Neuronal stem cell (in vitro differentiated cells): ENCODE data around the gene NCOA3.

Experiments
- DNase-seq: peaks from one replicate; pipeline ENCODE4 v3.0.0-alpha.2; 2013; ENCODE audit warnings: low spot score
- H2AFZ ChIP-seq: one replicate; pipeline ENCODE4 v1.6.1; 2013; ENCODE audit warnings: mild to moderate bottlenecking, low read length, inconsistent platforms
- H2AK5ac ChIP-seq: 2 replicates; pipeline ENCODE4 v1.6.1; 2013; ENCODE audit warnings: low read depth, mild to moderate bottlenecking, inconsistent platforms, low read length, moderate library complexity, mixed read lengths
- H2BK120ac ChIP-seq: 2 replicates; pipeline ENCODE4 v1.6.1; 2013; ENCODE audit warnings: low read depth, mild to moderate bottlenecking, inconsistent platforms, low read length, moderate library complexity, mixed read lengths
- H2BK12ac ChIP-seq: one replicate; pipeline ENCODE4 v1.6.1; 2013; ENCODE audit warnings: low read length, inconsistent platforms
- H2BK15ac ChIP-seq: 2 replicates; pipeline ENCODE4 v1.6.1; 2013; ENCODE audit warnings: mild to moderate bottlenecking, low read length, inconsistent platforms, mixed read lengths
- H2BK5ac ChIP-seq: one replicate; pipeline ENCODE4 v1.6.1; 2013; ENCODE audit warnings: inconsistent platforms, mild to moderate bottlenecking, low read length, moderate library complexity
- H3K14ac ChIP-seq: one replicate; pipeline ENCODE4 v1.6.1; 2013; ENCODE audit warnings: low read length, inconsistent platforms
- H3K18ac ChIP-seq: 2 replicates; pipeline ENCODE4 v1.6.1; 2013; ENCODE audit warnings: low read length, inconsistent platforms
- H3K23ac ChIP-seq: 2 replicates; pipeline ENCODE4 v1.6.1; 2013; ENCODE audit warnings: low read depth, mild to moderate bottlenecking, mixed read lengths, low read length, inconsistent platforms; ENCODE audit not compliant: poor library complexity
- H3K27ac ChIP-seq: replicated peaks from 3 replicates; pipeline ENCODE4 v1.5.1; 2013; ENCODE audit warnings: low read length, inconsistent platforms
- H3K27me3 ChIP-seq, 3 experiments: 2 replicates each; pipeline ENCODE4 v1.6.1; 2013; ENCODE audit warnings: low read length in 3 of 3, mild to moderate bottlenecking in 2 of 3, inconsistent platforms in 1 of 3, low read depth in 1 of 3, mixed read lengths in 1 of 3, moderate library complexity in 1 of 3; ENCODE audit not compliant: control insufficient read depth in 3 of 3, insufficient read depth in 3 of 3
- H3K36me3 ChIP-seq, 2 donors: replicated peaks in 1 of 2; 2 replicates each; pipeline ENCODE4 v1.6.1; 2013; ENCODE audit warnings: low read length in 2 of 2; ENCODE audit not compliant: control insufficient read depth in 2 of 2, insufficient read depth in 2 of 2
- H3K4ac ChIP-seq: 2 replicates; pipeline ENCODE4 v1.6.1; 2013; ENCODE audit warnings: inconsistent platforms, mild to moderate bottlenecking, low read length, moderate library complexity
- H3K4me1 ChIP-seq, 2 donors: 1 replicate in 1 of 2; 2 replicates in 1 of 2; pipeline ENCODE4 v1.6.1; 2013; ENCODE audit warnings: low read length in 2 of 2, low read depth in 1 of 2; ENCODE audit not compliant: control insufficient read depth in 2 of 2, insufficient read depth in 1 of 2
- H3K4me2 ChIP-seq: one replicate; pipeline ENCODE4 v1.6.1; 2013; ENCODE audit warnings: mild to moderate bottlenecking, low read length, inconsistent platforms; ENCODE audit not compliant: insufficient read depth, poor library complexity, severe bottlenecking
- H3K4me3 ChIP-seq, 2 donors: 2 replicates each; pipeline ENCODE4 v1.5.1; 2013; ENCODE audit warnings: low read length in 2 of 2, mild to moderate bottlenecking in 2 of 2, inconsistent platforms in 1 of 2, moderate library complexity in 1 of 2
- H3K79me1 ChIP-seq: one replicate; pipeline ENCODE4 v1.6.1; 2013; ENCODE audit warnings: low read depth, mild to moderate bottlenecking, inconsistent platforms, low read length, moderate library complexity
- H3K9ac ChIP-seq: one replicate; pipeline ENCODE4 v1.6.1; 2013; ENCODE audit warnings: mild to moderate bottlenecking, low read depth, low read length, inconsistent platforms; ENCODE audit not compliant: poor library complexity
- H3K9me3 ChIP-seq, 2 donors: replicated peaks in 1 of 2; 2 replicates each; pipeline versions ENCODE3 to v1.6.1; 2013; ENCODE audit warnings: low read length in 2 of 2, mild to moderate bottlenecking in 2 of 2, inconsistent platforms in 1 of 2, low read depth in 1 of 2, mixed read lengths in 1 of 2, moderate library complexity in 1 of 2; ENCODE audit not compliant: control insufficient read depth in 2 of 2, insufficient read depth in 1 of 2
- H4K8ac ChIP-seq: one replicate; pipeline ENCODE4 v1.6.1; 2013; ENCODE audit warnings: low read depth, mild to moderate bottlenecking, inconsistent platforms, low read length, moderate library complexity
- H4K91ac ChIP-seq: one replicate; pipeline ENCODE4 v1.6.1; 2013; ENCODE audit warnings: low read length, low read depth, mild to moderate bottlenecking, inconsistent platforms; ENCODE audit not compliant: poor library complexity
- WGBS, 2 donors: extraction: QIAGEN DNeasy Blood & Tissue Kit; methylation state at CpG; one replicate each; pipeline ENCODE4 v1.1.7; 2013; ENCODE audit warnings: missing lambda C conversion rate in 2 of 2, mixed read lengths in 1 of 2; ENCODE audit not compliant: insufficient read length in 2 of 2, insufficient replicate concordance in 1 of 2; ENCODE audit errors: extremely low coverage in 2 of 2; 5-methylcytosine and 5-hydroxymethylcytosine counted together

The NCOA3 gene

GRCh38 chr20:47487175-47487917 is 14.3 kb upstream of the NCOA3 start:
- H2BK12ac ChIP-seq = no peak overlapping the region
- H2AK5ac ChIP-seq = no peak overlapping the region
- H4K8ac ChIP-seq = no peak overlapping the region
- no peaks in the 10 kb centered on the region for H3K4me1 ChIP-seq
- H3K14ac ChIP-seq = no peak overlapping the region
- no peaks in the 10 kb centered on the region for H3K79me1 ChIP-seq
- H3K27me3 ChIP-seq = no peaks in the 10 kb centered on the region
- no peak overlapping the region for H2BK15ac ChIP-seq
- no peak overlapping the region for H3K9ac ChIP-seq
- no peak for DNase-seq
- H3K4me2 ChIP-seq = no peak overlapping the region
- no peak overlapping the region for H3K23ac ChIP-seq
- H3K27ac ChIP-seq = no peak overlapping the region
- H3K36me3 ChIP-seq = no peaks in the 10 kb centered on the region
- no CpG with 5 or more reads among the region's 4 CpGs for WGBS, 2 donors
- H3K9me3 ChIP-seq = no peaks in the 10 kb centered on the region
- peak overlapping the region; percentile 24 for H2AFZ ChIP-seq
- H2BK120ac ChIP-seq = no peak overlapping the region
- H4K91ac ChIP-seq = no peak overlapping the region
- no peak overlapping the region for H3K4me3 ChIP-seq
- no peak overlapping the region for H3K18ac ChIP-seq
- H3K4ac ChIP-seq = no peak overlapping the region
- no peak overlapping the region for H2BK5ac ChIP-seq

GRCh38 chr20:47489448-47489872 is 12.2 kb upstream of the NCOA3 start:
- H3K4ac ChIP-seq = no peak overlapping the region
- H2BK15ac ChIP-seq = no peak overlapping the region
- no peaks in the 10 kb centered on the region for H3K9me3 ChIP-seq
- H3K4me3 ChIP-seq = no peak overlapping the region
- H2BK5ac ChIP-seq = no peak overlapping the region
- no peak overlapping the region for H3K9ac ChIP-seq
- H3K36me3 ChIP-seq = no peaks in the 10 kb centered on the region
- no peak for DNase-seq
- H2BK120ac ChIP-seq = no peak overlapping the region
- no peak overlapping the region for H2AK5ac ChIP-seq
- H3K4me2 ChIP-seq = no peak overlapping the region
- H2AFZ ChIP-seq = no peak overlapping the region
- no peak overlapping the region for H4K8ac ChIP-seq
- H3K18ac ChIP-seq = no peak overlapping the region
- WGBS, 2 donors = no CpG with 5 or more reads among the region's 8 CpGs
- H3K27ac ChIP-seq = no peak overlapping the region
- H3K14ac ChIP-seq = no peak overlapping the region
- no peak overlapping the region for H3K23ac ChIP-seq
- H2BK12ac ChIP-seq = no peak overlapping the region
- no peaks in the 10 kb centered on the region for H3K27me3 ChIP-seq
- H4K91ac ChIP-seq = no peak overlapping the region
- no peaks in the 10 kb centered on the region for H3K79me1 ChIP-seq
- H3K4me1 ChIP-seq = peaks cover 0 to 6% of the 10 kb centered on the region in 2 donors

- H3K14ac ChIP-seq = no peak overlapping the region
- H3K9ac ChIP-seq = no peak overlapping the region
- no CpG with 5 or more reads among the region's 2 CpGs for WGBS, 2 donors
- H2AK5ac ChIP-seq = no peak overlapping the region
- no peaks in the 10 kb centered on the region for H3K27me3 ChIP-seq
- H3K9me3 ChIP-seq = no peaks in the 10 kb centered on the region
- no peak overlapping the region for H2BK12ac ChIP-seq
- no peak overlapping the region for H2BK120ac ChIP-seq
- H3K23ac ChIP-seq = no peak overlapping the region
- no peak overlapping the region for H4K91ac ChIP-seq
- no peak overlapping the region for H3K4me2 ChIP-seq
- no peak overlapping the region for H2BK5ac ChIP-seq
- H3K27ac ChIP-seq = no peak overlapping the region
- peaks cover 0 to 6% of the 10 kb centered on the region in 2 donors for H3K4me1 ChIP-seq
- H3K4me3 ChIP-seq = no peak overlapping the region
- no peaks in the 10 kb centered on the region for H3K36me3 ChIP-seq
- H3K18ac ChIP-seq = no peak overlapping the region
- no peaks in the 10 kb centered on the region for H3K79me1 ChIP-seq
- no peak overlapping the region for H4K8ac ChIP-seq
- no peak overlapping the region for H2BK15ac ChIP-seq
- DNase-seq = no peak
- H2AFZ ChIP-seq = no peak overlapping the region
- H3K4ac ChIP-seq = no peak overlapping the region
Observed at GRCh38 chr20:47490795-47491194, 10.9 kb upstream of the NCOA3 start.

- Histone ChIP-seq H3K4ac (no peak overlapping the region), H3K27ac (no peak overlapping the region), H2AFZ (no peak overlapping the region), H3K27me3 (no peaks in the 10 kb centered on the region), H3K4me3 (no peak overlapping the region), H4K91ac (no peak overlapping the region), H2BK12ac (no peak overlapping the region), H2BK120ac (no peak overlapping the region), H2BK5ac (no peak overlapping the region), H3K79me1 (no peaks in the 10 kb centered on the region), H2AK5ac (no peak overlapping the region), H2BK15ac (no peak overlapping the region), H3K9ac (no peak overlapping the region), H3K4me1 (peaks cover 0 to 6% of the 10 kb centered on the region in 2 donors), H3K23ac (no peak overlapping the region), H3K4me2 (no peak overlapping the region), H3K18ac (no peak overlapping the region), H3K14ac (no peak overlapping the region), H3K36me3 (no peaks in the 10 kb centered on the region), H4K8ac (no peak overlapping the region), H3K9me3 (no peaks in the 10 kb centered on the region)
- no peak for DNase-seq
- no CpG with 5 or more reads among the region's 3 CpGs for WGBS, 2 donors
Observed at GRCh38 chr20:47492284-47492683, 9.4 kb upstream of the NCOA3 start.
